Liver (tissue), 9 donors: ENCODE results near the gene FAM199X. TPM values are rescaled to one million over a fixed set of nuclear protein-coding genes. Genes with fewer than 3 reads are reported as not detected.

Source experiments
- DNase-seq: peaks from one replicate; pipeline ENCODE4 v3.0.0-alpha.2; 2017; ENCODE audit warnings: low spot score
- H3K27ac ChIP-seq, 2 donors: one replicate each; pipeline ENCODE4 v1.7.0; 2013; ENCODE audit warnings: inconsistent platforms in 2 of 2, low read length in 2 of 2, control low read depth in 1 of 2, low read depth in 1 of 2, mild to moderate bottlenecking in 1 of 2
- H3K27me3 ChIP-seq, 4 donors: one replicate each; pipeline versions ENCODE4 v1.6.1 to v1.7.0; 2013; ENCODE audit warnings: low read length in 3 of 4, inconsistent platforms in 1 of 4, mild to moderate bottlenecking in 1 of 4, moderate library complexity in 1 of 4; ENCODE audit not compliant: control insufficient read depth in 4 of 4, insufficient read depth in 4 of 4
- H3K36me3 ChIP-seq, 4 donors: one replicate each; pipeline versions ENCODE4 v1.6.1 to v1.7.0; 2013; ENCODE audit warnings: low read length in 3 of 4, mild to moderate bottlenecking in 3 of 4, low read depth in 1 of 4, moderate library complexity in 1 of 4; ENCODE audit not compliant: control insufficient read depth in 4 of 4, insufficient read depth in 3 of 4
- H3K4me1 ChIP-seq, 4 donors: one replicate each; pipeline versions ENCODE4 v1.6.1 to v1.7.0; 2013; ENCODE audit warnings: low read length in 3 of 4, mild to moderate bottlenecking in 3 of 4, moderate library complexity in 1 of 4; ENCODE audit not compliant: control insufficient read depth in 4 of 4, insufficient read depth in 4 of 4
- H3K4me3 ChIP-seq, 3 donors: one replicate each; pipeline versions ENCODE4 v1.6.1 to v1.7.0; 2013; ENCODE audit warnings: low read length in 3 of 3, control low read depth in 1 of 3, low read depth in 1 of 3, mild to moderate bottlenecking in 1 of 3
- H3K9ac ChIP-seq, 2 donors: one replicate each; pipeline ENCODE4 v1.7.0; 2013; ENCODE audit warnings: low read length in 2 of 2, mild to moderate bottlenecking in 2 of 2, moderate library complexity in 2 of 2, control low read depth in 1 of 2, low read depth in 1 of 2
- H3K9me3 ChIP-seq, 4 donors: one replicate each; pipeline versions ENCODE4 v1.6.1 to v1.7.0; 2013; ENCODE audit warnings: low read length in 3 of 4; ENCODE audit not compliant: control insufficient read depth in 4 of 4
- EGR1 ChIP-seq, 2 donors: IDR thresholded peaks; 2 replicates each; pipeline ENCODE4 v1.6.1; 2016 to 2018; ENCODE audit warnings: antibody characterized with exemption in 2 of 2, low read depth in 2 of 2
- FOXA1 ChIP-seq: IDR thresholded peaks from 2 replicates; pipeline ENCODE4 v1.6.1; 2016; ENCODE audit warnings: antibody characterized with exemption
- FOXA2 ChIP-seq: IDR thresholded peaks from 2 replicates; pipeline ENCODE4 v1.6.1; 2016; ENCODE audit warnings: antibody characterized with exemption
- HNF4A ChIP-seq, 2 donors: conservative IDR thresholded peaks; 2 replicates each; pipeline ENCODE4 v1.6.1; 2016; ENCODE audit warnings: antibody characterized with exemption in 2 of 2, mild to moderate bottlenecking in 2 of 2
- HNF4G ChIP-seq: IDR thresholded peaks from 2 replicates; pipeline ENCODE4 v1.6.1; 2016; ENCODE audit warnings: antibody characterized with exemption
- JUND ChIP-seq, 2 donors: IDR thresholded peaks; 2 replicates each; pipeline ENCODE4 v1.6.1; 2016; ENCODE audit warnings: antibody characterized with exemption in 2 of 2
- NR2F2 ChIP-seq: IDR thresholded peaks from 2 replicates; pipeline ENCODE4 v1.6.1; 2016; ENCODE audit warnings: antibody characterized with exemption
- RAD21 ChIP-seq, 2 donors: IDR thresholded peaks; 2 replicates each; pipeline ENCODE4 v1.6.1; 2016; ENCODE audit warnings: antibody characterized with exemption in 2 of 2, mild to moderate bottlenecking in 2 of 2
- RXRA ChIP-seq, 2 donors: IDR thresholded peaks; 2 replicates each; pipeline ENCODE4 v1.6.1; 2017 to 2018; ENCODE audit warnings: antibody characterized with exemption in 2 of 2, mild to moderate bottlenecking in 1 of 2
- SP1 ChIP-seq: IDR thresholded peaks from 2 replicates; pipeline ENCODE4 v1.6.1; 2018; ENCODE audit warnings: antibody characterized with exemption, mild to moderate bottlenecking
- TAF1 ChIP-seq: conservative IDR thresholded peaks from 2 replicates; pipeline ENCODE4 v1.6.1; 2016; ENCODE audit warnings: antibody characterized with exemption, mild to moderate bottlenecking
- YY1 ChIP-seq: IDR thresholded peaks from 2 replicates; pipeline ENCODE4 v1.6.1; 2016; ENCODE audit warnings: antibody characterized with exemption, mild to moderate bottlenecking
- WGBS: extraction: QIAGEN DNeasy Blood & Tissue Kit; methylation state at CpG from one replicate; pipeline ENCODE4 v1.1.7; 2013; 5-methylcytosine and 5-hydroxymethylcytosine counted together
- polyA plus RNA-seq, 2 donors: library from polyadenylated mRNA; stranded (reverse) in 1 of 2; unstranded in 1 of 2; fragments of 200-250 nt in 1 of 2; fragments of >200 nt in 1 of 2; fragmentation: Nextera tagmentation in 1 of 2; extraction: Ambion mirVana in 1 of 2; gene quantifications; one replicate each; pipeline versions ENCODE4 v1.2.1 to v1.2.3, GENCODE V29; 2013 to 2015
- total RNA-seq, 2 donors: library from RNA; depleted of rRNA; stranded (reverse); fragments of >200 nt; gene quantifications; one replicate each; pipeline ENCODE4 v1.2.3, GENCODE V29; 2014
- TF ChIP-seq, protein P1 (sequence below): fragments of 150-350 bp; IDR thresholded peaks from 2 replicates; pipeline ENCODE4 v1.5.1; 2017; ENCODE audit warnings: improper control_type of control experiment, low read depth, low read length; ENCODE audit not compliant: missing input control
- TF ChIP-seq, protein P2 (sequence below): IDR thresholded peaks from 2 replicates; pipeline ENCODE4 v1.6.1; 2016; ENCODE audit warnings: antibody characterized with exemption
- TF ChIP-seq, protein P3 (sequence below): IDR thresholded peaks from 2 replicates; pipeline ENCODE4 v1.6.1; 2016; ENCODE audit warnings: antibody characterized with exemption
- TF ChIP-seq, protein P4 (sequence below): IDR thresholded peaks from 2 replicates; pipeline ENCODE4 v1.6.1; 2016; ENCODE audit warnings: antibody characterized with exemption, mild to moderate bottlenecking
- donor health status: healthy.
- donor health status: healthy.
- donor health status: healthy.
- donor health status: healthy.
- donor health status: healthy.

The FAM199X gene
- total and polyA plus RNA-seq, 4 donors: 3.9 to 13.6 (median 7.9) TPM

DNA sequence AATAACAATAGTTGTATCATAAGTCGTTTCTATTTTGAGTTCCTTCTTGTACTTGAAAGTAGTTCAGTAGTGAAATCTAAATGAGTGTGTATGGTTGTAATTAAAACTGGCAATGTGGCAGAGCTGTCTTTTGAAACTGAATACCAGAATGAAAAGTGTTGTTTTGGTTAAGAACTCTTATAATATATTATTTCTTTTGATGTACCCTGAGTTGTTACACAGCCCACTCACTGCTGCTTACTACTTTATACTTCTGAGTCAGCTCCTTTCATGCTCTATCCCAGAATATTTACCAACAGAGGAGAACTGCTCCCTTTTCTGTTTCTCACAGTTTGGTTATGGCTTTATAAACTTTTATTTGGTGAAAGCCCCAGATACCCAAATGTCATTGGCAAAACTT is 28.8 kb downstream of the FAM199X start:
- no peaks in the 10 kb centered on the region for H3K27me3 ChIP-seq
- H3K9ac ChIP-seq: no peak overlapping the region
- 60% methylated on average over 1 of the region's 1 CpG for WGBS
- DNase-seq: no peak
- no peaks in the 10 kb centered on the region for H3K9me3 ChIP-seq
- TF ChIP-seq FOXA2 (no peak), YY1 (no peak), FOXA1 (no peak), NR2F2 (no peak), TAF1 (no peak), SP1 (no peak), HNF4G (no peak), JUND (IDR thresholded peaks at IDR 0.05) (no peak), RXRA (IDR thresholded peaks at IDR 0.05) (no peak), HNF4A (conservative IDR thresholded peaks at IDR 0.05) (no peak), RAD21 (IDR thresholded peaks at IDR 0.05) (no peak), EGR1 (IDR thresholded peaks at IDR 0.05; ENCODE audit: low read depth in 2 of 2) (no peak)
- TF ChIP-seq, protein P1, sequence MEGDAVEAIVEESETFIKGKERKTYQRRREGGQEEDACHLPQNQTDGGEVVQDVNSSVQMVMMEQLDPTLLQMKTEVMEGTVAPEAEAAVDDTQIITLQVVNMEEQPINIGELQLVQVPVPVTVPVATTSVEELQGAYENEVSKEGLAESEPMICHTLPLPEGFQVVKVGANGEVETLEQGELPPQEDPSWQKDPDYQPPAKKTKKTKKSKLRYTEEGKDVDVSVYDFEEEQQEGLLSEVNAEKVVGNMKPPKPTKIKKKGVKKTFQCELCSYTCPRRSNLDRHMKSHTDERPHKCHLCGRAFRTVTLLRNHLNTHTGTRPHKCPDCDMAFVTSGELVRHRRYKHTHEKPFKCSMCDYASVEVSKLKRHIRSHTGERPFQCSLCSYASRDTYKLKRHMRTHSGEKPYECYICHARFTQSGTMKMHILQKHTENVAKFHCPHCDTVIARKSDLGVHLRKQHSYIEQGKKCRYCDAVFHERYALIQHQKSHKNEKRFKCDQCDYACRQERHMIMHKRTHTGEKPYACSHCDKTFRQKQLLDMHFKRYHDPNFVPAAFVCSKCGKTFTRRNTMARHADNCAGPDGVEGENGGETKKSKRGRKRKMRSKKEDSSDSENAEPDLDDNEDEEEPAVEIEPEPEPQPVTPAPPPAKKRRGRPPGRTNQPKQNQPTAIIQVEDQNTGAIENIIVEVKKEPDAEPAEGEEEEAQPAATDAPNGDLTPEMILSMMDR: no peak
- TF ChIP-seq, protein P2, sequence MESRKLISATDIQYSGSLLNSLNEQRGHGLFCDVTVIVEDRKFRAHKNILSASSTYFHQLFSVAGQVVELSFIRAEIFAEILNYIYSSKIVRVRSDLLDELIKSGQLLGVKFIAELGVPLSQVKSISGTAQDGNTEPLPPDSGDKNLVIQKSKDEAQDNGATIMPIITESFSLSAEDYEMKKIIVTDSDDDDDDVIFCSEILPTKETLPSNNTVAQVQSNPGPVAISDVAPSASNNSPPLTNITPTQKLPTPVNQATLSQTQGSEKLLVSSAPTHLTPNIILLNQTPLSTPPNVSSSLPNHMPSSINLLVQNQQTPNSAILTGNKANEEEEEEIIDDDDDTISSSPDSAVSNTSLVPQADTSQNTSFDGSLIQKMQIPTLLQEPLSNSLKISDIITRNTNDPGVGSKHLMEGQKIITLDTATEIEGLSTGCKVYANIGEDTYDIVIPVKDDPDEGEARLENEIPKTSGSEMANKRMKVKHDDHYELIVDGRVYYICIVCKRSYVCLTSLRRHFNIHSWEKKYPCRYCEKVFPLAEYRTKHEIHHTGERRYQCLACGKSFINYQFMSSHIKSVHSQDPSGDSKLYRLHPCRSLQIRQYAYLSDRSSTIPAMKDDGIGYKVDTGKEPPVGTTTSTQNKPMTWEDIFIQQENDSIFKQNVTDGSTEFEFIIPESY: no peak
- TF ChIP-seq, protein P3, sequence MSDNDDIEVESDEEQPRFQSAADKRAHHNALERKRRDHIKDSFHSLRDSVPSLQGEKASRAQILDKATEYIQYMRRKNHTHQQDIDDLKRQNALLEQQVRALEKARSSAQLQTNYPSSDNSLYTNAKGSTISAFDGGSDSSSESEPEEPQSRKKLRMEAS: no peak
- H3K4me3 ChIP-seq: no peak overlapping the region
- no peak overlapping the region for H3K27ac ChIP-seq
- H3K4me1 ChIP-seq: no peaks in the 10 kb centered on the region
- peaks cover 0 to 6% (median 3%) of the 10 kb centered on the region in 4 donors for H3K36me3 ChIP-seq

DNA sequence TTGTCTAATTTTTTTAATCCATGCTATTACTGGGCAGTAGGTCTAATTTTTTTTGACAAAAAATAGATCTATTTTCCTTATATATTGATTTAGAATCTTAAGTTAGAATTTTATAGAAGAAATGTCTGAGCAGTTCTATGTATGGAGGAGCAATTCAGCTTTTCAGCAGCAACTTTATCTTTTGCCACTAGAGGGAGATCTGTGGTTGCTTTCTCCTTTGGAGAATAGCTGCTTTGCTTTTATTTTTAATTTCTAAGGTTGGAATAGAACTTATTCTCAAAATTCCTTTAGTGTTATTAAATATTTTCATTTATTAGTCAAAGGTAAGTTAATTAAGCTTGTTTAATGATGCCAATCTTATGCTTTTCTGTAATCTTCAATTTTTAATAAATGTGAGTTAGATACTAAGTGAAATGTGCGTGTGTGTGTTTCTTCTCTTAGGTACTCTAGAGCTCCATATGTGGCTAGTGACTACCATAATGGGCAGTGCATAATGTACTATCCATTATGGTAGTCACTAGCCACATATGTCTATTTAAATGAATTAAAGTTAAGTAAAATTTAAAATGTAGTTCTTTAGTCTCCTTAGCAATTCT is 29.3 kb downstream of the FAM199X start:
- WGBS: 100% methylated on average over 1 of the region's 1 CpG
- no peak overlapping the region for H3K27ac ChIP-seq
- H3K27me3 ChIP-seq: no peaks in the 10 kb centered on the region
- H3K4me1 ChIP-seq: no peaks in the 10 kb centered on the region
- peaks cover 0 to 6% (median 2%) of the 10 kb centered on the region in 4 donors for H3K36me3 ChIP-seq
- H3K4me3 ChIP-seq: no peak overlapping the region
- TF ChIP-seq NR2F2 (no peak), FOXA2 (no peak), RAD21 (IDR thresholded peaks at IDR 0.05) (peak; percentile 57 to 76)
- TF ChIP-seq, protein P3: no peak
- TF ChIP-seq, protein P1: peak; percentile 58
- TF ChIP-seq, protein P4, sequence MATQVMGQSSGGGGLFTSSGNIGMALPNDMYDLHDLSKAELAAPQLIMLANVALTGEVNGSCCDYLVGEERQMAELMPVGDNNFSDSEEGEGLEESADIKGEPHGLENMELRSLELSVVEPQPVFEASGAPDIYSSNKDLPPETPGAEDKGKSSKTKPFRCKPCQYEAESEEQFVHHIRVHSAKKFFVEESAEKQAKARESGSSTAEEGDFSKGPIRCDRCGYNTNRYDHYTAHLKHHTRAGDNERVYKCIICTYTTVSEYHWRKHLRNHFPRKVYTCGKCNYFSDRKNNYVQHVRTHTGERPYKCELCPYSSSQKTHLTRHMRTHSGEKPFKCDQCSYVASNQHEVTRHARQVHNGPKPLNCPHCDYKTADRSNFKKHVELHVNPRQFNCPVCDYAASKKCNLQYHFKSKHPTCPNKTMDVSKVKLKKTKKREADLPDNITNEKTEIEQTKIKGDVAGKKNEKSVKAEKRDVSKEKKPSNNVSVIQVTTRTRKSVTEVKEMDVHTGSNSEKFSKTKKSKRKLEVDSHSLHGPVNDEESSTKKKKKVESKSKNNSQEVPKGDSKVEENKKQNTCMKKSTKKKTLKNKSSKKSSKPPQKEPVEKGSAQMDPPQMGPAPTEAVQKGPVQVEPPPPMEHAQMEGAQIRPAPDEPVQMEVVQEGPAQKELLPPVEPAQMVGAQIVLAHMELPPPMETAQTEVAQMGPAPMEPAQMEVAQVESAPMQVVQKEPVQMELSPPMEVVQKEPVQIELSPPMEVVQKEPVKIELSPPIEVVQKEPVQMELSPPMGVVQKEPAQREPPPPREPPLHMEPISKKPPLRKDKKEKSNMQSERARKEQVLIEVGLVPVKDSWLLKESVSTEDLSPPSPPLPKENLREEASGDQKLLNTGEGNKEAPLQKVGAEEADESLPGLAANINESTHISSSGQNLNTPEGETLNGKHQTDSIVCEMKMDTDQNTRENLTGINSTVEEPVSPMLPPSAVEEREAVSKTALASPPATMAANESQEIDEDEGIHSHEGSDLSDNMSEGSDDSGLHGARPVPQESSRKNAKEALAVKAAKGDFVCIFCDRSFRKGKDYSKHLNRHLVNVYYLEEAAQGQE: no peak
- no peaks in the 10 kb centered on the region for H3K9me3 ChIP-seq
- no peak for DNase-seq
- no peak overlapping the region for H3K9ac ChIP-seq
